GM18508 (cell line): Measurements from ENCODE around the gene RUBCN.
"Not testable (repeated sequence)": the region's sequence is repeated elsewhere in the genome, so short reads cannot be mapped to it uniquely, and the experiment has no call there.

Experiments used
- ATAC-seq: cut with Tn5 transposase; IDR thresholded peaks from one replicate; pipeline ENCODE4 v1.9.1; 2021; ENCODE audit warnings: moderate number of reproducible peaks; ENCODE audit not compliant: insufficient read depth, unreplicated experiment

The RUBCN gene

DNA sequence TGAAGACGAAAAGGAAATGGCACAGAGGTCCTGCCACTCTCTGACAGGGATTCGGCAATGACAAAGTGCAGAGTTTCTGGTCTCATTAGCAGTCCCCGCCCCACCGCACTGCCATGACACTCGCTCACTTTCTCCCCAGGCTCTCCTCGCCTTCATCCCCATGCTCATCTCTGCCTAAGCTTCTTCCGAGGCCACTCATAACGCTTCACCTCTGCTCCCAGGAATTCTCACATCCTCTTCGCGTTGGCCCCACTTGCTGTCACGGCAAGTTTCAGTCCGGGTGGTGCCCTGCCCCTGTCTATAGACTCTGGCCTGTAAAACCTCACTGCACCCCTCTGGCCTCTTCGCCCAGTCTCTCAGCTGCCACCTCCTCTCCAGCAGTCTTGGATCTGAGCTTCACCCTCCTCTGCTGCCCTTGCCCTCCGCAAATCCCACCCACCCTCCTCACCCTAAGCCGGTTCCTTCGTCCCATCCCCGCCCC, 654 bp downstream of the RUBCN start:
- ATAC-seq = no peak

DNA sequence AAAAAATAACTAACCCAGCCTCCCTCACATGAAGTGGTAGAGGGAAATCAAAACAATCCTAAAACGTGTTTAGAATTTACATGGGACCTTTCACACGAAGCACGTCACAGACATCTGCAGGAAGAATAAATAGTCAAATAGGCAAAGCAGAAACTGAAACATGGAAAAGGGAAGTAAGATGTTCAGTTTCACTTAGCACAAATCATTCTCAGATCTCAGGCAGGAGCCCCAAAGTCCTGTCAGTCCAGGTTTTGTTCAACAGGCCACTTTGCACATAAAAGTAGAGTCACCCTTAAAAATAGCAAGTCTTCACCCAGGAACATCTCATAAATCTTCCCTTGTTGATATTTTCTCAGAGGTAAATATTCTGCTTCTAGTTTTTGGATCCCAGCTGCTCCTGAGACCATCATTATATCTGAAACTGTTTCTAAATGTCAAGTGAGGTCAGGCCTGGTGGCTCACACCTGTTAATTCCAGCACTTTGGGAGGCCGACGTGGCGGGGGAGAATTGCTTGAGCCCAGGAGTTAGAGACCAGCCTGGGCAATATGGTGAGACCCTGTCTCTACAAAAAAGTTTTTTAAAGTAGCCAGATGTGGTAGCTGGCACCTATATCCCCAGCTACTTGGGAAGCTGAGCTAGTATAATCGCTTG, 1.9 kb downstream of the RUBCN start:
- peak; percentile 48 for ATAC-seq

DNA sequence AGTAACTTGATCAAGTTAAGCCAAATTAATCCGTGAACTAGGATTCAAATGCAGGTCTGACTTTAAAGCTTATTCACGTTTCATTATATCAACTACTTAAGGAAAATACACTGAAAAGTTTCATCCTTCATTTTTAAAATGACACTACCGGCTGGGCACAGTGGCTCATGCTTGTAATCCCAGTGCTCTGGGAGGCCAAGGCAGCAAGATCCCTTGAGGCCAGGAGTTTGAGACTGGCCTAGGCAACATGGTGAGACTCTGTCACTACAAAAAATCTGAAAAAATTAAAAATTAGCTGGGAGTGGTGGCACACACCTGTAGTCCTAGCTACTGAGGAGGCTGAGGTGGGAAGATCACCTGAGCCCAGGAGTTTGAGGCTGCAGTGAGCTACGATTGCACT, 3.7 kb downstream of the RUBCN start:
- no peak for ATAC-seq

DNA sequence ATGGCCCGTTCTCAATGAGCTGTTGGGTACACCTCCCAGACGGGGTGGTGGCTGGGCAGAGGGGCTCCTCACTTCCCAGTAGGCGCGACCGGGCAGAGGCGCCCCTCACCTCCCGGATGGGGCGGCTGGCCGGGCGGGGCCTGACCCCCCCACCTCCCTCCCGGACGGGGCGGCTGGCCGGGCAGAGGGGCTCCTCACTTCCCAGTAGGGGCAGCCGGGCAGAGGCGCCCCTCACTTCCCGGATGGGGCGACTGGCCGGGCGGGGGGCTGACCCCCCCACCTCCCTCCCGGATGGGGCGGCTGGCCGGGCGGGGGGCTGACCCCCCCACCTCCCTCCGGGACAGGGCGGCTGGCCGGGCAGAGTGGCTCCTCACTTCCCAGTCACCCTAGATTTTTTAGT, 5.2 kb downstream of the RUBCN start:
- not testable (repeated sequence) for ATAC-seq

DNA sequence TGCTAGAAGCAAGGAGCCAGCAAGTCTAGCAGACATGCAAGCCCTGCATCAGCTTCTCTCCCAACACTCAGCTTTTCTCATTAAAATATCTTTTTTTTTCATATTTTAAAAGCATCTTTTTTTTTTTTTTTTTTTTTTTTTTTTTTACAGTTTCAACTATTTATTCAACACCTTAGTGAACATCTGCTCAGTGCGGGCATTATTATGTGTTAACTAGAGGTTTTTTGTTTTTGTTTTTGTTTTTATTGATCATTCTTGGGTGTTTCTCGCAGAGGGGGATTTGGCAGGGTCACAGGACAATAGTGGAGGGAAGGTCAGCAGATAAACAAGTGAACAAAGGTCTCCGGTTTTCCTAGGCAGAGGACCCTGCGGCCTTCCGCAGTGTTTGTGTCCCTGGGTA, 5.9 kb downstream of the RUBCN start:
- ATAC-seq = not testable (repeated sequence)

DNA sequence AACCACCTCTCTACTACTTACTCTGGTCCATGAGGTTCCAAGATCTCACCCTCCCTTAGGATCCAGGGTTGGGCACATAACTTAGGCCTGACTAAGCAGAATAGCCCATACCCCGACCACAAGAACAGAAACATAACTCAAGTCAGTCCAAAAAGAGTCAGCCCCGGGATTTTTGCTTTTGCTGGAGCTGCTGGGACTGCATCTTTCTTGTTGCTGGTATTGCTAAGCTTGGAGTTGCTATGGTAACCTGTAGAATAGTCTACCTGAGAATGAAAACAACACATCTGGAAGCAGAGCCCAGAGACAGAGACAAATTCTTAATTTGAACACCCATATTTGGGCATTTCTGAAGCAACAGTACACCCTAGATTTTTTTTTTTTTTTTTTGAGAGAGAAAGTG, 6.5 kb downstream of the RUBCN start:
- ATAC-seq = no peak

DNA sequence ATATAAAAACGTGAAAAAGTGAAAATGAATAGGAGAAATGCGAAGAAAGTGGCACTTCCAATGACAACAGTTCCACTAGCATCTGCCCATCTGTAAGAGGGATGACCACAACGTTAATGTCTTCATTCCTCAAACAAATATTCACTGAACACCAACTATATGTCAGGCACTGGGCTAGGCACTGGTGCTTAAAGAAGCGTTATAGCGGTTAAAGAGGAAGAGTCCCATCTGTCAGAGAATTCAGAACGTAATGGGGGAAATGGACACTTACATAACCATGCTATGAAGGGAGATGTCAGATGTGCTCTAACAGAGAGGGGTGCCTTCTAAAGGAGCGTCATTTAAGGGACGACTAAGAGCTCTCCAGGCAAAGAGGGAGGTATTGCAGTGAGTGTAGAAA, 8.2 kb downstream of the RUBCN start:
- no peak for ATAC-seq

DNA sequence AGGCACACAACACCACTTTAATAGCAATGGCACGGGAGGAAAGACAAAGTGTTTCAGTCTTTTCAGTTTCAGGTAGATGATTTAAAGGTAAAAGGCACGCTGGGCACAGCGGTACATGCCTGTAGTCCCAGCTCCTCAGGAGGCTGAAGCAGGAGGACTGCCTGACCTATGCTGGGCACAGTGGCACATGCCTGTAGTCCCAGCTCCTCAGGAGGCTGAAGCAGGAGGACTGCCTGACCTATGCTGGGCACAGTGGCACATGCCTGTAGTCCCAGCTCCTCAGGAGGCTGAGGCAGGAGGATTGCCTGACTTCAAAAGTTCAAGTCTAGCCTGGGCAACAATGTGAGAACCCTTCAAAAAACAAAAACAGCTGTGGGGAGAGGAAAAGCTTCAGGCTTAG, 8.8 kb downstream of the RUBCN start:
- not testable (repeated sequence) for ATAC-seq

DNA sequence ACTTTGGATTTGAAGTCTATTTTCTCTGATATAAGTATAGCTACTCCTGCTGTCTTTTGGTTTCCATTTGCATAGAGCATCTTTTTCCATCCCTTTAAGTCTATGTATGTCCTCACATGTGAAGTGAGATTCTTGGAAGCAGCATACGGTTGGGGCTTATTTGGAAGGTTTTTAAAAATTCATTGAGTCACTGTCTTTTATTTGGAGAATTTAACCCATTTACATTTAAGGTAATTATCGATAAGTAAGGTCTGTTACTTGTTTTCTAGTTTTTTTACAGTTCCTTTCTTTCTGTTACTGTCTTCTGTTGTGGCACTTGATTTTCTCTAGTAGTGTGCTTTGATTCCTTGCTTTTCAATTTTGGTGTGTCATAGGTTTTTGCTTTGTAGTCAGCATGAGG, 14.0 kb downstream of the RUBCN start:
- no peak for ATAC-seq

DNA sequence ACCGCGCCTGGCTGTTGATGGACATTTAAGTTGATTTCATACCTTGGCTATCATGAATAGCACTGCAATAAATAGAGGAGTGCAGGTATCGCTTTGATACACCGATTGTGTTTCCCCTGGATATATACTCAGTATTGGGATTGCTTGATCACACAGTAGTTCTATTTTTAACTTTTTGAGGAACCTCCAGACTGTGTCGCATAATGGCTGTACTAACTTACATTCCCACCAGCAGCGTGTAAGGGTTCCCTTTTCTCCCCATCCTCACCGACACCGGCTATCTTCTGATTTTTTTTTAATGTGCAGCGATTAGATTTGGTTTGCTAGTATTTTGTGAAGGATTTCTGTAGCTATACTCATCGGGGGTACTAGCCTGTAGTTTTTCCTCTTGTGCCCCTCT, 16.0 kb downstream of the RUBCN start:
- no peak for ATAC-seq

DNA sequence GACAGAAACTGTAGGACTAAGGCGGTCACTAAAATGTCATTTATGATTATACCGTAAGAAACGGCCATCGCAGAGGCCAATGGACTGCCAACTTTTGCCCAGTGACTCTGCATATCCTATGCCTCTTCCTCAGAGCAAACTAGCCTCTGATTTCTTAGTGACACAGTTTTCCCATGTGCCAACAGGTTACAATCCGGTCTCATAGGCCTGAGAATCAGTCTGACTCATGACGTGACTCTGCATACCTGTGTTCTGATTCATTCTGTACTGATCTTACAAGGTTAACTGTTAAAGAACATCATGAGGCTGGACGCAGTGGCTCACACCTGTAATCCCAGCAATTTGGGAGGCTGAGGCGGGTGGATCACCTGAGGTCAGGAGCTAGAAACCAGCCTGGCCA, 17.8 kb downstream of the RUBCN start:
- no peak for ATAC-seq

DNA sequence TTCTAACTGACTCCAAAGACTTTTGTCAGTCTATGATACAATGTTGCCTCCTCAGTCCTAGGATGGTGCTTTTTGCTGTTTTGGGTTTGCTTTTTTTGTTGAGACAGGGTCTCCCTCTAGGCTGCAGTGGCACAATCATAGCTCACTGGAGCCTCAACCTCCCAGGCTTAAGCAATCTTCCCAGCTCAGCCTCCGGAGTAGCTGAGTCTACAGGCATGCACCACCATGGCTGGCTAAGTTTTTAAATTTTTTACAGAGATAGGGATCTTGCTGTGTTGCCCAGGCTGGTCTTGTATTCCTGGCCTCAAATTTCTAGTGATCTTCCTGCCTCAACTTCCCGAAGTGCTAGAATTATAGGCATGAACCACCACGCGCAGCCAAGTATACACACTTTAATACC, 22.5 kb downstream of the RUBCN start:
- ATAC-seq = no peak

DNA sequence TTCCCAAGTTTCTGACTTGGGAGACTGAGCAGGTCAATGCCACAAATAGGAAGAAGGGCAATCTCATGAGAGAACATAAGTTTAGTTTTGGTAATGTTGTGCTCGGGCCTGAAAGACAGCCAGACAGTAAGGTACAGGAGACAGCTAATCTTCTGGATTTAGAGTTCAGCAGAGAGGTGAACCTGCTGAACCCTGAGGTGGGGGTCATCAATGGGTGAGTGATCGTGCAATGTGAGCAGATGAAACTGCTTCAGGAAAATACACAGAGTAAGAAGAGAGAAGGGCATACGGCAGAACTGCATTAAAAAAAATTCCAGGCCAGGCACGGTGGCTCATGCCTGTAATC, 23.3 kb downstream of the RUBCN start:
- ATAC-seq = no peak

DNA sequence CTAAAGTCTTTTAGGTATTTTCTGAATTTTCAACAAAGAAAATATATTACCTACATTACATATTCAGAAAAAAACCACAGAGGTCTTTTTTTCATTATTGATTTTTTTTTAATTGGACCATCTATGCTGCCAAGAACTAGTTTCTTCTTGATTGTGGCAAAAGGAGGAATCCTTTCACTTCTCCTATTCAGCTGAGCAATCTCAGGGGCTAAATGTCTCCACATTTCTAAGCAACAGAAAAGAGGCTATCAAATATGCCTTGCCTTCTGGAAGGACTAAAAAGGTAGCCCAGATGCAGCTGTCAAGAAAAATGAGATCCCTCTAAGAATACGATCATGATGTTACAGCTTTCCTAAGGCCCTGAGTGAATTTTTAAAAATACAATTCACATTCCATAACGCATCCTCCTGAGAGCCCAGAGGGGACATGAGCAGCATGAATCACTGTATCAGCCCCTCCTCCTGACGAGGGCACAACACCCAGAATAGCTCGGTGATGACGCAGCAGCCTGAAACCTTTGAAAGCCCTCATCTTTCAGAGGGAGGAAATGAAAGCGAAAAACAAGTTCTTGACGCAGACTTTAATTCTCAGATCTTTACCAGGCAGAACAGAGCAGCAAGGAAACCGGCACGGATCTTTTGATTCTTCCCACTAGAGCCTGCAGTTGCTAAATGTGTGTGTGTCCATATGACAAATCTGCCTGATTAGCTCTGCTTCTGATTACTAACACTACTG, 24.6 kb downstream of the RUBCN start:
- ATAC-seq = peak; percentile 80

DNA sequence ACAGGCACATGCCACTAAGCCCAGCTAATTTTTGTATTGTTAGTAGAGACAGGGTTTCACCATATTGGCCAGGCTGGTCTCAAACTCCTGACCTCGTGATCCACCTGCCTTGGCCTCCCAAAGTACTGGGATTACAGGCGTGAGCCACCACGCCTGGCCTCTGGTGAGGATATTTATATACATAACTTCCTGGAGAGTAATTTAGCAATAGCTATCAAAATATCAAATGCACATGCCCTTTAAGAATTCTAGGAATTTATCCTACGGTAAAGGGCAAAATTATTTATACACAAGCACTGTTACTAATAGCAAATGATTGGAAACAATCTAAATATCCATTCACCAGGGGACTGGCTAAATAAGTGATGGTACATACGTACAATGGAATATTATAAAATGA, 25.7 kb downstream of the RUBCN start:
- not testable (repeated sequence) for ATAC-seq

DNA sequence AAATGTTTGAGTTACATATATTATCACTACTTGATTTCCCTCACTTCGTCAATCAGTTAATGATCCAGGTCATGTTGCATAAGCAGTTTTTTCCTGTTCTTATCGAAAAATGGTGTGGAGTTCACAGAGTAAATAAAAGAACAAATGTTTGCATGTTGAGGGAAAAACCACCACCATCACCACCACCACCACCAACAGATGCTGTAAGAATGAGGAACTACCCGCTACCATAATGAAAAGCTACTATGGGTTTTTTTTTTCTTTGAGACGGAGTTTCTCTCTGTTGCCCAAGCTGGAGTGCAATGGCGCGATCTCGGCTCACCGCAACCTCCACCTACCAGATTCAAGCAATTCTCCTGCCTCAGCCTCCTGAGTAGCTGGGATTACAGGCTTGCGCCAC, 27.6 kb downstream of the RUBCN start:
- ATAC-seq = no peak

DNA sequence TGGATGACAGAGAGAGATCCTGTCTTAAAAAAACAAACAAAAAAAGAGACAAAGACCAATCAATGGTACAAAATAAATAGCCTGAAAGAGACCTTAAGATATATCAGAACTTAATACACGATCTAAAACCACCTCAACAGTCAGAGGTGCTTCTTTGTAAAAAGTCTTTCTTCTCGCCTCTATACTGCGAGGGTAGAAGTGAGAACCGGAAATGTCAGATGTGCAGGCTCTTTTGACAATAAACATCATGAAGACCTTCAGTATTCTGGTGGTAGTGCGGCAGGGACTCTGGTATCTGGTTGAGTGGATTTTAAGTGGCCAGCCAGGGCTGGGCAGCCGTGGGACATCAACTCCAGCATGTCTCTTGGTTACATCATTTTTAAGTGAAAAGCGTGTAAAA, 30.0 kb downstream of the RUBCN start:
- no peak for ATAC-seq

DNA sequence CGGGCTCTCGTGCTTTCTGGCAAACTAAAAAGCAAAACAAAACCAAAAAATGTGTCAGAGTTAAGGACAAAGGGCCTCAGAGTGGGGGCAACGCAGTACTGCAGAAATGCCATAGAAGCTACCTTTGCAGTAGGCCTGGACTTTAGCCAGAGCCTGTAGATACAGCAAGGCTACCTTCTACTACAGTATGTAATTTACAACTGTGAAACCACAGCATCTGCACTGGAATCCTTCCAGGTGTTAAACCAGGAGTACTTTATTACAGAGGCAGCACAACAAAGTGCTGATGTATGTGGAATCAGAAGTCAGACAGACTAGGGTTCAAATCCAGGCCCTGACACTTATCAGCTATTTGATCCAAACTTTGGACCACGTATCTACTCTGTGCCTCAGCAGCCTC, 34.9 kb downstream of the RUBCN start:
- ATAC-seq = no peak

DNA sequence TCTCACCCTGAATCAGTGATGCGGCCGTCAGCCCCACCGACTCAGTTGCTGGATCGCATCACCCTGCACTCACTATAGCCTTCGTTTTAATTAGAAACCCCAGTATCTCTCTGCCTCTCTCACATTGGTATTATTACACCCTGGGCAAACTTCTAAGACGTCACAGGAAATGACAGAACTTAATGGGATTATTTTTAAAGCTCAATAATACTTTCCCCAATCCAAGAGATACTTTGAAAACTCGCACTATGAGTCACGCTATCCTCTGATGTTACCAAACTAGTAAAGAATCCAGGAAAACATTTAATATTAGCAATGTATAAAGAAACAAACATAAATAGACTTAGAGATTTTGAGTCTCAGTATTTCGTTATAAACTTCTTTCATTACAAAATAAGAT, 36.6 kb downstream of the RUBCN start:
- no peak for ATAC-seq

DNA sequence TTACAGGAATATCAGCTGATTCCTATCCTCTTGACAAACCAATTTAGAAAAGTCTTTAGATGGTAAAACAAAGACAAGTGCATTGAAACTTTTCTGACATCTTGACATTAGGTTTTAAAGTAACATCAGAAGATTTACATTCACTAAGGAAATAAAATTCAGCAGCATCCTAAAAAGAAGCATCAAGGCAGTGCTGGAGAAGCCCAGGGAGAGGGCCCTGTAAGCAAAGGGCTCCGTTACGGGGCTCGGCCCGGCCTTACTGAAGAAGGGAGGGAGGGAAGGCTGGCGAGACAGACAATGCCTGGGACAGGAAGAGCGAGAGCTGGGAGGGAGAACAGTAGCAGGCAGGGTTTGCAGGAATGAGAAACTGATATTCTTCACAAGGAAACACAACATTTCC, 39.3 kb downstream of the RUBCN start:
- ATAC-seq = no peak

DNA sequence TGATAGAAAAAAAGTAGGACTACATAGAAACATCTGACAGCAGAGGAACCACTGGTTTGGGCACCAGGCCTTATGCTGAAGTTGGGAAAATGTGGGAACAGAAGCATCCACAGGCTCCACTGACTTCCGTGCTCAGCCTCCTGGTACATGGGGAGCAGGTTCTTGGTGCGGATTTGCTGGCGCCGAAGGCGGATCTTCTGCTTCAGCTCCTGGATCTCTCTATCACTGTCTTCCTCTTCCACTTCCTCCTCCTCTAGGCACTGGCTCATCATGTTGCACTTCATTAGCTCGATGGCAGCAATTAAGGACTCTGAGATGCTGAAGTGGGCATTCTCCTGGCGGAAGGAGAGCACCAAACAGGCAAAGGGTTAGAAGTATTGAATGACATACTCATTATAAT, 42.5 kb downstream of the RUBCN start:
- no peak for ATAC-seq

DNA sequence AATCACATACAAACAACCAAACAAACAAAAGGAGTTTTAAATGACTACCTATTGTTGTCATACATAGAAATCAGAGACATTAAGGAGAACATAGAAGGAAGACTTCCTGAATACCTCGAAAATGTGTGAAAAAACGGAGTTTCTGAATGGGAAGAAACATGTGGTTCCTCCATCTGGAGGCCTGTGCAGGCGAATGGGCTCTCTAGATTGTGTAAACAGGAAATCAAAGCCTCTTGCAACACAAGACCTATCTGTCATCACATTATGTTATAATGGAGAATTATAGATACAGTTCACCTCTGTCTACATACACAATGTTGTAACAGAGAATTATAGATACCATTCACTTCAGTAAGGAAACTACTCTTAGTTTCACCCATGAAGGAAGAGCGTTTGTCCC, 44.1 kb downstream of the RUBCN start:
- no peak for ATAC-seq
